IMR-90 (cell line): Measurements from ENCODE around the gene TRIM2. TPM values are rescaled to one million over a fixed set of nuclear protein-coding genes. Genes with fewer than 3 reads are reported as not detected.

Source experiments
- ATAC-seq: fragments of 200-7000 bp; cut with Tn5 transposase; 2 replicates; pipeline ENCODE4 v1.9.1; 2020; ENCODE audit warnings: low read depth, mild to moderate bottlenecking, moderate library complexity
- BruUV-seq: library from RNA; stranded (reverse); fragments of 400-500 nt; replicated peaks from 2 replicates; lab custom pipeline; 2021; lab: Mats Ljungman, UMichigan
- CTCF ChIA-PET: fragments of 300-600 bp; formaldehyde crosslinking; extraction: SDS; loops from one replicate; lab custom pipeline; 2021; ENCODE audit warnings: antibody characterized with exemption; lab: Yijun Ruan, JAX
- POLR2A ChIA-PET: fragments of 300-600 bp; sonication (Branson Sonifier 250); formaldehyde crosslinking; loops from one replicate; lab custom pipeline; 2022; ENCODE audit warnings: antibody characterized with exemption; ENCODE audit not compliant: unreplicated experiment; lab: Charles Lee
- DNase-seq: peaks from one replicate; pipeline ENCODE4 v3.0.0; 2013
- H2AFZ ChIP-seq: replicated peaks from 2 replicates; pipeline ENCODE3; 2013; ENCODE audit warnings: low read length, mild to moderate bottlenecking; ENCODE audit not compliant: poor library complexity
- H2AK5ac ChIP-seq: 2 replicates; pipeline ENCODE4 v1.6.1; 2013; ENCODE audit warnings: low read depth, low read length, inconsistent platforms
- H2AK9ac ChIP-seq: replicated peaks from 2 replicates; pipeline ENCODE3; 2013; ENCODE audit warnings: mild to moderate bottlenecking, low read depth, low read length, moderate library complexity; ENCODE audit not compliant: poor library complexity
- H2BK120ac ChIP-seq: 2 replicates; pipeline ENCODE4 v1.6.1; 2013; ENCODE audit warnings: low read depth, low read length, inconsistent platforms
- H2BK15ac ChIP-seq: 3 replicates; pipeline ENCODE4 v1.6.1; 2013; ENCODE audit warnings: low read depth, low read length, inconsistent platforms
- H2BK20ac ChIP-seq: 2 replicates; pipeline ENCODE4 v1.6.1; 2013; ENCODE audit warnings: low read depth, mild to moderate bottlenecking, inconsistent platforms, low read length, moderate library complexity
- H2BK5ac ChIP-seq: 2 replicates; pipeline ENCODE4 v1.6.1; 2013; ENCODE audit warnings: mild to moderate bottlenecking, low read depth, low read length, inconsistent platforms; ENCODE audit not compliant: poor library complexity, severe bottlenecking
- H3K14ac ChIP-seq: replicated peaks from 2 replicates; pipeline ENCODE4 v1.6.1; 2013; ENCODE audit warnings: low read depth, low read length, inconsistent platforms
- H3K18ac ChIP-seq: 2 replicates; pipeline ENCODE4 v1.6.1; 2013; ENCODE audit warnings: low read depth, low read length, control low read depth
- H3K23ac ChIP-seq: 2 replicates; pipeline ENCODE4 v1.6.1; 2013; ENCODE audit warnings: low read depth, low read length, inconsistent platforms
- H3K27ac ChIP-seq: 2 replicates; pipeline ENCODE4 v1.5.1; 2013; ENCODE audit warnings: mild to moderate bottlenecking, control low read depth, low read length; ENCODE audit not compliant: insufficient read depth
- H3K27me3 ChIP-seq: 2 replicates; pipeline ENCODE4 v1.6.1; 2013; ENCODE audit warnings: low read length; ENCODE audit not compliant: control insufficient read depth, insufficient read depth
- H3K36me3 ChIP-seq: 2 replicates; pipeline ENCODE4 v1.6.1; 2013; ENCODE audit warnings: low read length, mixed read lengths; ENCODE audit not compliant: control insufficient read depth, insufficient read depth
- H3K4ac ChIP-seq: 2 replicates; pipeline ENCODE4 v1.6.1; 2013; ENCODE audit warnings: low read depth, low read length, inconsistent platforms
- H3K4me1 ChIP-seq: 2 replicates; pipeline ENCODE4 v1.6.1; 2013; ENCODE audit warnings: low read length, mixed read lengths; ENCODE audit not compliant: control insufficient read depth, insufficient read depth
- H3K4me2 ChIP-seq: 2 replicates; pipeline ENCODE4 v1.6.1; 2013; ENCODE audit warnings: low read depth, mild to moderate bottlenecking, control low read depth, low read length, moderate library complexity
- H3K4me3 ChIP-seq: 2 replicates; pipeline ENCODE4 v1.5.1; 2013; ENCODE audit warnings: low read depth, mild to moderate bottlenecking, control low read depth, low read length, moderate library complexity; ENCODE audit not compliant: insufficient read depth
- H3K56ac ChIP-seq: 2 replicates; pipeline ENCODE4 v1.6.1; 2013; ENCODE audit warnings: low read length, inconsistent platforms; ENCODE audit not compliant: insufficient read depth; ENCODE audit errors: extremely low read depth
- H3K79me1 ChIP-seq, 2 experiments: 2 replicates each; pipeline ENCODE4 v1.6.1; 2013; ENCODE audit warnings: low read length in 2 of 2, inconsistent platforms in 1 of 2, low read depth in 1 of 2
- H3K9ac ChIP-seq: 2 replicates; pipeline ENCODE4 v1.6.1; 2013; ENCODE audit warnings: low read depth, low read length, control low read depth
- H3K9me1 ChIP-seq: 2 replicates; pipeline ENCODE4 v1.6.1; 2013; ENCODE audit warnings: low read length, inconsistent platforms; ENCODE audit not compliant: insufficient read depth
- H3K9me3 ChIP-seq: 2 replicates; pipeline ENCODE4 v1.6.1; 2013; ENCODE audit warnings: low read length; ENCODE audit not compliant: control insufficient read depth, insufficient read depth
- H4K20me1 ChIP-seq: 2 replicates; pipeline ENCODE4 v1.6.1; 2013; ENCODE audit warnings: low read length, inconsistent platforms; ENCODE audit not compliant: insufficient read depth
- H4K5ac ChIP-seq: 2 replicates; pipeline ENCODE4 v1.6.1; 2013; ENCODE audit warnings: mild to moderate bottlenecking, low read depth, low read length, control low read depth
- H4K8ac ChIP-seq, 2 experiments: 2 replicates each; pipeline ENCODE4 v1.6.1; 2013; ENCODE audit warnings: low read depth in 2 of 2, low read length in 2 of 2, control low read depth in 1 of 2, inconsistent platforms in 1 of 2
- H4K91ac ChIP-seq: 2 replicates; pipeline ENCODE4 v1.6.1; 2013; ENCODE audit warnings: low read depth, low read length, inconsistent platforms; ENCODE audit not compliant: insufficient read depth
- BHLHE40 ChIP-seq: fragments of 150-350 bp; IDR thresholded peaks from 2 replicates; pipeline ENCODE4 v1.6.1; 2016; ENCODE audit warnings: mild to moderate bottlenecking, low read depth, low read length
- CEBPB ChIP-seq: IDR thresholded peaks from 2 replicates; pipeline ENCODE4 v1.6.1; 2012; ENCODE audit warnings: low read depth, low read length, improper control_type of control experiment
- CHD1 ChIP-seq: IDR thresholded peaks from 2 replicates; pipeline ENCODE4 v1.6.1; 2012; ENCODE audit warnings: low read depth, low read length, improper control_type of control experiment
- FOS ChIP-seq: fragments of 150-350 bp; IDR thresholded peaks from 2 replicates; pipeline ENCODE4 v1.6.1; 2016; ENCODE audit warnings: low read depth, low read length
- MAFK ChIP-seq: IDR thresholded peaks from 2 replicates; pipeline ENCODE4 v1.6.1; 2012; ENCODE audit warnings: low read depth, low read length, improper control_type of control experiment
- MAZ ChIP-seq: IDR thresholded peaks from 2 replicates; pipeline ENCODE4 v1.6.1; 2012; ENCODE audit warnings: low read depth, mild to moderate bottlenecking, low read length, improper control_type of control experiment, moderate library complexity, borderline replicate concordance
- MXI1 ChIP-seq: IDR thresholded peaks from 2 replicates; pipeline ENCODE4 v1.6.1; 2012; ENCODE audit warnings: low read depth, mild to moderate bottlenecking, low read length, moderate library complexity, borderline replicate concordance
- NFE2L2 ChIP-seq: fragments of 150-350 bp; IDR thresholded peaks from 2 replicates; pipeline ENCODE4 v1.6.1; 2016; ENCODE audit warnings: low read depth, mild to moderate bottlenecking, low read length
- POLR2A ChIP-seq: IDR thresholded peaks from 2 replicates; pipeline ENCODE4 v1.6.1; 2012; ENCODE audit warnings: mild to moderate bottlenecking, low read depth, low read length
- RAD21 ChIP-seq: IDR thresholded peaks from 2 replicates; pipeline ENCODE4 v1.6.1; 2012; ENCODE audit warnings: low read length, improper control_type of control experiment
- RCOR1 ChIP-seq: IDR thresholded peaks from 2 replicates; pipeline ENCODE4 v1.6.1; 2012; ENCODE audit warnings: mild to moderate bottlenecking, low read length, improper control_type of control experiment; ENCODE audit not compliant: insufficient replicate concordance
- RFX5 ChIP-seq: IDR thresholded peaks from 2 replicates; pipeline ENCODE4 v1.8.0; 2012; ENCODE audit warnings: low read depth, mild to moderate bottlenecking, low read length, moderate library complexity
- SMC3 ChIP-seq: fragments of 150-350 bp; IDR thresholded peaks from 2 replicates; pipeline ENCODE4 v1.6.1; 2016; ENCODE audit warnings: low read depth, mild to moderate bottlenecking, antibody characterized with exemption, low read length, moderate library complexity
- WGBS, 2 experiments: methylation state at CpG; one replicate each; pipeline versions ENCODE4 v1.1.5 to v1.1.7; 2013; ENCODE audit warnings: missing lambda C conversion rate in 2 of 2; ENCODE audit not compliant: insufficient read length in 1 of 2; ENCODE audit errors: extremely low coverage in 2 of 2; 5-methylcytosine and 5-hydroxymethylcytosine counted together
- dilution Hi-C: fragments of 300-500 bp; cut with HindIII; formaldehyde crosslinking; loops from one replicate; pipeline ENCODE4 v1.14.3; 2018; ENCODE audit warnings: low sequenced_read_pairs; ENCODE audit not compliant: unreplicated experiment
- in situ Hi-C: fragments of 300-500 bp; cut with MboI; formaldehyde crosslinking; loops from 3 replicates; pipeline ENCODE4 v1.14.3; 2019; ENCODE audit warnings: low sequenced_read_pairs, inconsistent platforms, mixed read lengths
- intact Hi-C: fragments of 100-400 bp; cut with micrococcal nuclease; formaldehyde crosslinking; loops from 2 replicates; pipeline ENCODE4 v1.10.0; 2022
- polyA plus RNA-seq, 3 experiments: library from polyadenylated mRNA; depleted of rRNA; stranded (reverse); fragments of >200 nt; gene quantifications; 2 replicates each; pipeline ENCODE4 v1.2.3, GENCODE V29; 2012; ENCODE audit warnings: low replicate concordance in 1 of 3
- total RNA-seq: library from RNA; depleted of rRNA; stranded (reverse); fragments of >200 nt; gene quantifications from 2 replicates; pipeline ENCODE4 v1.2.3, GENCODE V29; 2012
- TF ChIP-seq, protein P1 (sequence below): conservative IDR thresholded peaks from 2 replicates; pipeline ENCODE4 v1.5.1; 2012; ENCODE audit warnings: mild to moderate bottlenecking, low read depth, low read length, improper control_type of control experiment
- TF ChIP-seq, protein P2 (sequence below): fragments of 150-350 bp; IDR thresholded peaks from 2 replicates; pipeline ENCODE4 v1.6.1; 2017; ENCODE audit warnings: mild to moderate bottlenecking, antibody characterized with exemption, low read length, low read depth

TRIM2 gene
- total and polyA plus RNA-seq, 2 of the 4 experiments (the other 2 are of a cell fraction) = 16.0 to 64.2 TPM

DNA sequence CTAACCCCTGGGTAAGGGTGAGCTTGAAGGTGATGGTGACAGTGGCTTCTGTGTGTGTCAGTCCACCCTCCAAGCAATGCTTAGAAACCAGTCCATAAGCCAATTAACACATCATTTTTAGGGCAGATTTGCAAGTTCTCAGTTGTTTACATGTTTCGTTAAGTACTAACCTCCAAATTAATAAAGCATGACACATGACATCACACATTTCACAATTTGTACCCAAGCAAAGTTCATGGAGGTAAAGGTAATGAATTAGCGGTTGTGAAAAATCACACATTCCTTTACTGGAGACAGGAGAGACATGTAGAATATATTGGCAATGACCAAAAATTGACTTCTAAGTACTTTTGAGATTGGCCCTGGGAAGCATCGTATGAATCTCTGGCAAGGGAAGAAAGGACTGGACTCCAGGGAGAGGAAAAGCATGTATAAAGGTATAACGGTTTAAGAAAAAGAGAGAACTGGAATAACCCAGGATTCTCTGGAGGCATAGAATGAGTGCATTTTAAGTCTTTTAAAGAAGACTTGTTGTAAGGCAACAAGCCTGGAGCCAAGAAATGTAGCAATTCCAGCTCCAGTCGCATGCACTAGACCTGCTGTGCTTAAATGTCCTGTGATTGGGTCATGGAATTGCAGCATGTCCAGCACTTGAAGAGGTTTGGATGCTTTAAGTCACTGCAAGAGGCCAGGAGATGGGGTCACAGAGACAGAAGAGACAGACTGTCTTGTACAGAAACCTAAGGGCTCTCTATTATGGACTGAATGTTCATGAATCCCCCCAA is 34.1 kb downstream of the TRIM2 start:
- 100% methylated on average over 2 of the region's 5 CpGs; no CpG with 5 or more reads in 1 of the 2 experiments for WGBS, 2 experiments
- Histone ChIP-seq H3K27me3 (no peaks in the 10 kb centered on the region), H3K9me1 (peaks cover 25% of the 10 kb centered on the region), H3K9ac (no peak overlapping the region), H3K27ac (no peak overlapping the region), H4K91ac (no peak overlapping the region), H3K4ac (no peak overlapping the region), H3K4me1 (peaks cover 18% of the 10 kb centered on the region), H3K18ac (no peak overlapping the region), H2BK5ac (no peak overlapping the region), H2BK15ac (no peak overlapping the region), H3K14ac (no peak overlapping the region), H2BK120ac (no peak overlapping the region), H3K36me3 (peaks cover 6% of the 10 kb centered on the region; the same call in 1 of the 2 replicates), H2AFZ (no peak overlapping the region), H2AK5ac (no peak overlapping the region), H2AK9ac (no peak overlapping the region), H4K5ac (no peak overlapping the region), H4K20me1 (peaks cover 21% of the 10 kb centered on the region; the same call in 1 of the 2 replicates), H2BK20ac (no peak overlapping the region), H3K9me3 (no peaks in the 10 kb centered on the region), H4K8ac (no peak overlapping the region), H3K4me3 (no peak overlapping the region), H3K56ac (no peak overlapping the region), H3K4me2 (no peak overlapping the region), H3K23ac (no peak overlapping the region), H3K79me1 (peaks cover 29 to 64% of the 10 kb centered on the region in 2 experiments)
- TF ChIP-seq RFX5 (no peak), SMC3 (no peak), CHD1 (no peak), POLR2A (no peak), MXI1 (no peak), BHLHE40 (no peak), RCOR1 (no peak), CEBPB (no peak), NFE2L2 (no peak), FOS (no peak), MAZ (no peak), MAFK (no peak), RAD21 (no peak)
- TF ChIP-seq, protein P1, sequence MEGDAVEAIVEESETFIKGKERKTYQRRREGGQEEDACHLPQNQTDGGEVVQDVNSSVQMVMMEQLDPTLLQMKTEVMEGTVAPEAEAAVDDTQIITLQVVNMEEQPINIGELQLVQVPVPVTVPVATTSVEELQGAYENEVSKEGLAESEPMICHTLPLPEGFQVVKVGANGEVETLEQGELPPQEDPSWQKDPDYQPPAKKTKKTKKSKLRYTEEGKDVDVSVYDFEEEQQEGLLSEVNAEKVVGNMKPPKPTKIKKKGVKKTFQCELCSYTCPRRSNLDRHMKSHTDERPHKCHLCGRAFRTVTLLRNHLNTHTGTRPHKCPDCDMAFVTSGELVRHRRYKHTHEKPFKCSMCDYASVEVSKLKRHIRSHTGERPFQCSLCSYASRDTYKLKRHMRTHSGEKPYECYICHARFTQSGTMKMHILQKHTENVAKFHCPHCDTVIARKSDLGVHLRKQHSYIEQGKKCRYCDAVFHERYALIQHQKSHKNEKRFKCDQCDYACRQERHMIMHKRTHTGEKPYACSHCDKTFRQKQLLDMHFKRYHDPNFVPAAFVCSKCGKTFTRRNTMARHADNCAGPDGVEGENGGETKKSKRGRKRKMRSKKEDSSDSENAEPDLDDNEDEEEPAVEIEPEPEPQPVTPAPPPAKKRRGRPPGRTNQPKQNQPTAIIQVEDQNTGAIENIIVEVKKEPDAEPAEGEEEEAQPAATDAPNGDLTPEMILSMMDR = no peak
- TF ChIP-seq, protein P2, sequence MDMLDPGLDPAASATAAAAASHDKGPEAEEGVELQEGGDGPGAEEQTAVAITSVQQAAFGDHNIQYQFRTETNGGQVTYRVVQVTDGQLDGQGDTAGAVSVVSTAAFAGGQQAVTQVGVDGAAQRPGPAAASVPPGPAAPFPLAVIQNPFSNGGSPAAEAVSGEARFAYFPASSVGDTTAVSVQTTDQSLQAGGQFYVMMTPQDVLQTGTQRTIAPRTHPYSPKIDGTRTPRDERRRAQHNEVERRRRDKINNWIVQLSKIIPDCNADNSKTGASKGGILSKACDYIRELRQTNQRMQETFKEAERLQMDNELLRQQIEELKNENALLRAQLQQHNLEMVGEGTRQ = no peak
- ATAC-seq = no peak
- POLR2A ChIA-PET = no interaction called here
- in situ Hi-C loops (no loop called here), dilution Hi-C loops (no loop called here), intact Hi-C loops (no loop called here)
- CTCF ChIA-PET = interaction anchor here (0.5 kb wide), 1 partner anchor 96 kb away, joined by 3 read pairs; no protein-coding TSS in a partner anchor
- no peak for DNase-seq
- BruUV-seq = no TSS peak
